ENCODE data around the gene EFNB3. TPM values are rescaled to one million over a fixed set of nuclear protein-coding genes. Genes with fewer than 3 reads are reported as not detected.

EFNB3 gene
- total and polyA plus RNA-seq, 2 of the 13 experiments (the other 11 are each of a cell fraction or from before 2014, with no cell fraction given): 0.07 to 0.25 TPM

DNA sequence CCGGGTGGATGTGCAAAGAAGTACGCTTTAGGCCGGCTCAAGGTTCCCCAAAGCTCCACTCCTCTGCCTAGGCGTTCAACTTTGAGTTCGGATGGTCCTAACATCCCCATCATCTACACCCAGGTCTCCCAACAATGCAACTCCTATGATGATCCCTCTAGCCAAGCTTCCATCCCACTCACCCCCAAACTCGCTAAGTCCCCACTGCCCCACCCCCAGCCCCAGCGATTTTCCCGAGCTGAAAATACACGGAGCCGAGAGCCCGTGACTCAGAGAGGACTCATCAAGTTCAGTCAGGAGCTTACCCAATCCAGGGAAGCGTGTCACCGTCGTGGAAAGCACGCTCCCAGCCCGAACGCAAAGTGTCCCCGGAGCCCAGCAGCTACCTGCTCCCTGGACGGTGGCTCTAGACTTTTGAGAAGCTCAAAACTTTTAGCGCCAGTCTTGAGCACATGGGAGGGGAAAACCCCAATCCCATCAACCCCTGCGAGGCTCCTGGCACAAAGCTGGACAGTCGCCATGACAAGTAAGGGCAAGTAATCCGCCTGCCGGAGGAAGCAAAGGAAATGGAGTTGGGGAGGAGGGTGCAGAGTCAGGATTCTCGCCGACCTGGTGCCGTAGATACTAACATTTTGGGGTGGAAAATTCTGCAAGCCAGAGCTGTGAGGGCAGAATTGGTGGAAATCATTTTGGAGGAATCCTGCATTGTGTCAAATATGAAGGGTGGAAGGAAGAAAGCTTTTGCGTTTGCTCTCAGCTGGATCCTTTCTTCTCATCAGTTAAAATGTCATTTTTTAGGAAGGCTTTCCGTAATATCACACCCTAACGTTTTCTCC is 17.7 kb upstream of the EFNB3 start, which contains the start of gene TP53:
Gene TP53, minus strand, starts transcription at position 419 of the 836 bp plus-strand sequence. CDS start 10,896 bp downstream, outside the sequence.
- WGBS (ENCODE audit: low lambda C conversion rate): 0% methylated on average over 23 of the region's 30 CpGs
- peak within 1 kb of the TSS; percentile 96 for H2AFZ ChIP-seq (ENCODE audit: low read length)
- DNase-seq (ENCODE audit: low spot score) (peak; percentile 90), ATAC-seq (peak; percentile 65), FAIRE-seq (peak; percentile 90)
- H3K9me3 ChIP-seq (ENCODE audit: low read length): no peaks in the 10 kb centered on the region
- H3K27ac ChIP-seq (ENCODE audit: extremely low read length, insufficient read depth, low read length): peak within 1 kb of the TSS; percentile 95
- peak within 1 kb of the TSS; percentile 93 to 98 (median 95) for H3K4me3 ChIP-seq (replicated peaks in 1 of 3; ENCODE audit: insufficient read depth in 1 of 3, low read depth in 2 of 3, low read length in 3 of 3)
- ChIA-PET POLR2A (interaction anchor here (0.7 to 5.5 kb wide), 43 partner anchors 10 to 642 kb away, joined by 3 to 89 read pairs (median 6); partner anchors contain the start of genes ATP1B2, BORCS6, CD68 and CHRNB1), CTCF (ENCODE audit: low intra/inter-chr PET ratio, low total read pairs) (interaction anchor here (1.3 to 1.8 kb wide), 3 partner anchors 30 to 101 kb away, joined by 3 to 12 read pairs (median 5); partner anchors contain the start of gene DNAH2)
- no TSS peak for BruUV-seq (replicated peaks)
- H3K9ac ChIP-seq (ENCODE audit: insufficient read depth, low read depth, low read length): peak within 1 kb of the TSS; percentile 97
- peak within 1 kb of the TSS; percentile 98 for H3K4me2 ChIP-seq (ENCODE audit: low read depth, low read length)
- H3K27me3 ChIP-seq (ENCODE audit: control insufficient read depth in 1 of 2, insufficient read depth in 2 of 2, low read length in 2 of 2): no peaks in the 10 kb centered on the region; a peak in 1 of 5 replicates
- intact Hi-C loops (cut with micrococcal nuclease; ENCODE audit: unreplicated experiment): loop anchor here (5.0 kb wide), 2 partner anchors 55 to 115 kb away; partner anchors contain the start of gene SHBG
- in situ Hi-C loops (cut with HindIII; ENCODE audit: extremely low pct_ligation_motif_present, low pct_unique_long_range_greater_than_20kb): loop anchor here (5.0 kb wide), 2 partner anchors 55 to 100 kb away; partner anchors contain the start of gene SHBG
- peaks cover 52% of the 10 kb centered on the region for H3K79me2 ChIP-seq (ENCODE audit: insufficient read depth, low read length)
- H4K20me1 ChIP-seq (ENCODE audit: insufficient read depth, low read length): no peaks in the 10 kb centered on the region; the same call in 1 of the 2 replicates
- H3K36me3 ChIP-seq (replicated peaks in 1 of 2; ENCODE audit: control insufficient read depth in 1 of 2, insufficient read depth in 2 of 2, low read length in 2 of 2): no peaks in the 10 kb centered on the region; a peak in 1 of 5 replicates
- peaks cover 33% of the 10 kb centered on the region for H3K4me1 ChIP-seq (ENCODE audit: insufficient read depth, low read length)
- TF ChIP-seq SMAD3 (CRISPR knock-in tag; IDR thresholded peaks at IDR 0.05) (peak; percentile 66; the same call in 1 of the 2 replicates), ZNF143 (CRISPR knock-in tag; IDR thresholded peaks at IDR 0.05) (peak; percentile 93), RFXAP (CRISPR knock-in tag; IDR thresholded peaks at IDR 0.05; ENCODE audit: borderline replicate concordance) (no peak), MEIS2 (CRISPR knock-in tag; IDR thresholded peaks at IDR 0.05) (no peak; the same call in 1 of the 2 replicates), HNRNPL (IDR thresholded peaks at IDR 0.05; ENCODE audit: low read depth, low read length) (no peak), ZFP36 (IDR thresholded peaks at IDR 0.05; ENCODE audit: borderline replicate concordance, low read depth, low read length, partially characterized antibody) (peak; percentile 8), ZNF572 (CRISPR knock-in tag; IDR thresholded peaks at IDR 0.05) (no peak), ATM (IDR thresholded peaks at IDR 0.05; ENCODE audit: borderline replicate concordance) (no peak), ZNF232 (CRISPR knock-in tag; IDR thresholded peaks at IDR 0.05; ENCODE audit: borderline replicate concordance) (peak; percentile 40; the same call in 1 of the 2 replicates), CBFB (CRISPR knock-in tag; IDR thresholded peaks at IDR 0.05) (no peak), ZNF879 (CRISPR knock-in tag; IDR thresholded peaks at IDR 0.05) (no peak), KDM5A (IDR thresholded peaks at IDR 0.05; ENCODE audit: borderline replicate concordance, low read length) (peak; percentile 32), ZFY (CRISPR knock-in tag; IDR thresholded peaks at IDR 0.05) (0 out of 2 replicates have a peak, but pooled peaks have one; percentile 4), MAZ (IDR thresholded peaks at IDR 0.05; ENCODE audit: borderline replicate concordance, low read depth, low read length) (no peak), MAZ (CRISPR knock-in tag; IDR thresholded peaks at IDR 0.05; ENCODE audit: low read depth) (peak; percentile 32; the same call in 1 of the 2 replicates)
- TF ChIP-seq, protein P1, sequence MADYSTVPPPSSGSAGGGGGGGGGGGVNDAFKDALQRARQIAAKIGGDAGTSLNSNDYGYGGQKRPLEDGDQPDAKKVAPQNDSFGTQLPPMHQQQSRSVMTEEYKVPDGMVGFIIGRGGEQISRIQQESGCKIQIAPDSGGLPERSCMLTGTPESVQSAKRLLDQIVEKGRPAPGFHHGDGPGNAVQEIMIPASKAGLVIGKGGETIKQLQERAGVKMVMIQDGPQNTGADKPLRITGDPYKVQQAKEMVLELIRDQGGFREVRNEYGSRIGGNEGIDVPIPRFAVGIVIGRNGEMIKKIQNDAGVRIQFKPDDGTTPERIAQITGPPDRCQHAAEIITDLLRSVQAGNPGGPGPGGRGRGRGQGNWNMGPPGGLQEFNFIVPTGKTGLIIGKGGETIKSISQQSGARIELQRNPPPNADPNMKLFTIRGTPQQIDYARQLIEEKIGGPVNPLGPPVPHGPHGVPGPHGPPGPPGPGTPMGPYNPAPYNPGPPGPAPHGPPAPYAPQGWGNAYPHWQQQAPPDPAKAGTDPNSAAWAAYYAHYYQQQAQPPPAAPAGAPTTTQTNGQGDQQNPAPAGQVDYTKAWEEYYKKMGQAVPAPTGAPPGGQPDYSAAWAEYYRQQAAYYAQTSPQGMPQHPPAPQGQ (CRISPR knock-in tag; IDR thresholded peaks at IDR 0.05; ENCODE audit: borderline replicate concordance): no peak
- TF ChIP-seq, protein P2, sequence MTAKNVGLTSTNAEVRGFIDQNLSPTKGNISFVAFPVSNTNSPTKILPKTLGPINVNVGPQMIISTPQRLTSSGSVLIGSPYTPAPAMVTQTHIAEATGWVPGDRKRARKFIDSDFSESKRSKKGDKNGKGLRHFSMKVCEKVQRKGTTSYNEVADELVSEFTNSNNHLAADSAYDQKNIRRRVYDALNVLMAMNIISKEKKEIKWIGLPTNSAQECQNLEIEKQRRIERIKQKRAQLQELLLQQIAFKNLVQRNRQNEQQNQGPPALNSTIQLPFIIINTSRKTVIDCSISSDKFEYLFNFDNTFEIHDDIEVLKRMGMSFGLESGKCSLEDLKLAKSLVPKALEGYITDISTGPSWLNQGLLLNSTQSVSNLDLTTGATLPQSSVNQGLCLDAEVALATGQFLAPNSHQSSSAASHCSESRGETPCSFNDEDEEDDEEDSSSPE (CRISPR knock-in tag; IDR thresholded peaks at IDR 0.05): peak; percentile 91
- TF ChIP-seq, protein P3, sequence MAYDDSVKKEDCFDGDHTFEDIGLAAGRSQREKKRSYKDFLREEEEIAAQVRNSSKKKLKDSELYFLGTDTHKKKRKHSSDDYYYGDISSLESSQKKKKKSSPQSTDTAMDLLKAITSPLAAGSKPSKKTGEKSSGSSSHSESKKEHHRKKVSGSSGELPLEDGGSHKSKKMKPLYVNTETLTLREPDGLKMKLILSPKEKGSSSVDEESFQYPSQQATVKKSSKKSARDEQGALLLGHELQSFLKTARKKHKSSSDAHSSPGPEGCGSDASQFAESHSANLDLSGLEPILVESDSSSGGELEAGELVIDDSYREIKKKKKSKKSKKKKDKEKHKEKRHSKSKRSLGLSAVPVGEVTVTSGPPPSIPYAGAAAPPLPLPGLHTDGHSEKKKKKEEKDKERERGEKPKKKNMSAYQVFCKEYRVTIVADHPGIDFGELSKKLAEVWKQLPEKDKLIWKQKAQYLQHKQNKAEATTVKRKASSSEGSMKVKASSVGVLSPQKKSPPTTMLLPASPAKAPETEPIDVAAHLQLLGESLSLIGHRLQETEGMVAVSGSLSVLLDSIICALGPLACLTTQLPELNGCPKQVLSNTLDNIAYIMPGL (CRISPR knock-in tag; IDR thresholded peaks at IDR 0.05; ENCODE audit: borderline replicate concordance in 1 of 2, low read depth in 1 of 2): peak in 1 of 2 experiments; percentile 25; a peak in 1 of 4 replicates

Data from HepG2 (cell line).